Left renal pelvis (tissue), 4 donors: ENCODE data around the gene PSRC1. TPM values are rescaled to one million over a fixed set of nuclear protein-coding genes. Genes with fewer than 3 reads are reported as not detected.

Source experiments
- DNase-seq, 4 donors: peaks; one replicate each; pipeline ENCODE4 v3.0.0-alpha.2; 2013; ENCODE audit warnings: low read depth in 4 of 4, low spot score in 3 of 4
- polyA plus RNA-seq, 4 donors: library from polyadenylated mRNA; unstranded; fragments of 120-200 nt; gene quantifications; one replicate each; pipeline ENCODE4 v1.2.1, GENCODE V29; 2013; ENCODE audit not compliant: insufficient read length in 4 of 4

The PSRC1 gene
- polyA plus RNA-seq, 4 donors = 22.3 to 25.5 (median 24.4) TPM

DNA sequence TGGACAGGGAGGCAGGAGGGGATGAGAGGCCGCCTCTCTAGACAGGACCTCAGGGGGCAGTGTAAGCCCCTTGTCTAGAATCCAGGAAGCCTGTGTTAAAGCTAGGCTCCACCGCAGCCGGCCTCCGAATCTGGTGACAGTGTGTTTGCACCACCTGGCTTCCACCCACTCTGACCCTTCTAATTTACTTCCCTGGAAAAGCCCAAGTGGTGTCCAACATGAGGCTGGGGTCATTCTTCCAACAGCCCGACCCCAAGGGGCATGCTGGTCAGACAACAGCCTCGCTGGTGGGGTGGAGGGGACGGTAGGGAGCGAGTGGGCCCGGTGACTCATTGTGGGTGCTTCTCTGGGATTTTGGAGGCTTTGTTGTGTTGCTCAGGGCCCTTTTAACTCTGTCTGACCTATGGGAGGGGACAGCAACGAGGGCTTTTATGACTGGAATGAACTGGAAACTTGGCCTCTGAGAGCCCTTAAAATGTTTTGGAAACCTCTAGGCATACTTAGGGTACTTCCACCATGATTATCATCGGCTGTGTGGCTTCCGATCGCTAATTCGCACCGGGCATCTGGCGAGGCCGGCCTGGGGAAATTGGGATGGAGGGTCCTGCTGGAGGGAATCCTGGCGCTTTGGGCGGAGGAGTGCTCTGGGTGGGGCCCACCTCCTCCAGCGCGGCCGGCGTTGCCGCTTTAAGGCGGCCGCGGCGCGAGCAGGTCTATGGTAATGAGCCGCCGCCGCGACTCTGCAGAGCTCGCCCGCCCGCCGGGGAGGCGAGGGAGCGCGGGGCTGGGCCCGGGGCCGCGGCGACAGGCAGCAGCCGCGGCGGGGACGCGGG lies 33.9 kb downstream of the PSRC1 start, which contains the start of gene CELSR2:
Gene CELSR2, plus strand, starts transcription at position 743 of the 833 bp plus-strand sequence. CDS start 541 bp downstream, outside the sequence.
- no peak for DNase-seq

- no peak for DNase-seq
Observed at GRCh38 chr1:109248444-109248796, 34.5 kb downstream of the PSRC1 start.

DNA sequence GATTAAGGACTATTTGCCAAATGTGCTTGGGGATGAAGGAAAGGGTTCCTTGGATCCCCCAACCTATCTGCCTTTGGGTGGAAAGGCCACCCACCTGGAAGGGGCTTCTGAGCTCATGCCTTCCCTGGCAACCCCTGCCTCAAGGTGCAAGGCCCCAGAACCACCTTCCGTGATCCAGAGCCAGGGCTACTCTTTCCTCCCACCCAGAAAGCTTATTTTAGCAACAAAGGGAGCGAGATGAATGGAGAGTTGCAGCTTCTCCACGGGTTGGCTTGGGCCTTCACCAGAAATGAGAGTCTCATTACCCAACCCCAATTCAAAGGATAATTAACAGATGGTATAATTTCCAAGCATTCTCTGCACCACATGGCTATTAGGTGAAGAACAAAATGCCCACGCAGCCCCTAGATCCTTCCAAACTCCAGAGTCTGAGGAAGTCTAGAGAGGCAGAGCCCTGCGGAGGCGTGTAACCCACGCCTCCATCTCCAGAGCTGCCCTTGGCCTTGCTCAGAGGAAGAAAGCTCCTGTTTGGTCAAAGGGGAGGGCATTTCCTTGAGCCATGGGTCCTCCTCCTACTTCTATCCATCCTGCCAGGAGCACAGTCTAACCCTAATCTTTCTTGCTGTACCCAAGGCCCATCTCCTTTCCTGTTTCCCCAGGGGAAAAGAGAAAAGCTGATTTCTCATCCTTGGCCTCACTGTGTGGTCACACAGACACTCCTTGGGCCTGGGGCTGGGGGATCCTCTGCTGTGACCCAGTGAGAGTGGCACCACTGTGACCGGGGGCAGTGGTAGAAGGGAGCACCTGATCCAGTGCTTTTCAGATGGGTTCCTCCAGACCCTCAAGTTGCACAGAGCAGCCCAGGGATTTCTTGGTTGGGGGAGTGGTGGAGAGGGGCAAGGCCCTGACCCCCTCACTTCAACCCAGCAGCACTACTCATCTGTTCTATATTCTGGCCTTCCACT lies 35.3 kb downstream of the PSRC1 start:
- DNase-seq = no peak

DNA sequence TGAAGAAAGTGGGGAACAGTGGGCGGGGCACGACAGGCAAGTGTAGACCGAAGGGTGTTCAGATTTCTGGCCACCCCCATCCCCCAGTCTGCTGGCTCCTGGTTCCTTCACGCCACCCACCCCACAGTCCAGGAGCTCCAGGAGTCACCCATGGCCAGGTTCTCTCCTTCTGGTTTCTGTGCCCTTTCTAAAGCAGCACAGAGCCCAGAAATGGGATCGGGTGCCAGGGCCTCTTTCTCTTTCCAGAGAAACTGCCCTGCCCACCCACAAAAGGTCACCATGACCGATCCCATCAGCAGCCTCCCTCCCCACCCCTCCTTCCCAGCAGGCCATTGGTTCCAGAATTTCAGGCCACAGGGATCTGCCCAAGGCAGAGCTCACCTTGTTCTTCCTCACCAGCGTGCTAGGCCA lies 36.8 kb downstream of the PSRC1 start:
- DNase-seq = no peak

GRCh38 chr1:109243860-109244552 lies 38.9 kb downstream of the PSRC1 start:
- DNase-seq = no peak

GRCh38 chr1:109243221-109243620 lies 39.7 kb downstream of the PSRC1 start:
- no peak for DNase-seq

DNA sequence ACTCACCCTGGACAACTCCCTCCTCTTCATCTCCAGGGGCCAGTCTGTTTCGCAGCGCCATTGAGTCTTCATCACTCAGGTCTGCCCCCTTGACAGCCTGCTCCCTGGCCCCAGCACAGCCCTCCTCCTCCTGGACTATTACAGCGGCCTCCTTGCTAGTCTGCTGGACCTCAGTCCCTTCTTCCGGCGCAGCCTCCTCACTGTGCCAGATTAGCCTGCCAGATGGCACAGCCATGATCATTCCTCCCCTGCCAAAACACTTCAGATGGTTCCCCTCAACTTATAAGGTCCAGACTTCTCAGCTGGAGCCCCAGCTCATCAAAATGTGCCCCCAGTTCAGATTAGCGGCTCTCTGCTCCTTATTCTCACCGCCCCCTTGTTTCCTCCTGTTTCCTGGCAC lies 40.6 kb downstream of the PSRC1 start:
- no peak for DNase-seq

- no peak for DNase-seq
Observed at GRCh38 chr1:109241841-109242345, 41.1 kb downstream of the PSRC1 start.

- no peak for DNase-seq
Observed at GRCh38 chr1:109241344-109241743, 41.6 kb downstream of the PSRC1 start.

- DNase-seq = no peak
Observed at GRCh38 chr1:109240158-109241152, 42.5 kb downstream of the PSRC1 start.

GRCh38 chr1:109239409-109240068 lies 43.4 kb downstream of the PSRC1 start:
- DNase-seq = no peak

DNA sequence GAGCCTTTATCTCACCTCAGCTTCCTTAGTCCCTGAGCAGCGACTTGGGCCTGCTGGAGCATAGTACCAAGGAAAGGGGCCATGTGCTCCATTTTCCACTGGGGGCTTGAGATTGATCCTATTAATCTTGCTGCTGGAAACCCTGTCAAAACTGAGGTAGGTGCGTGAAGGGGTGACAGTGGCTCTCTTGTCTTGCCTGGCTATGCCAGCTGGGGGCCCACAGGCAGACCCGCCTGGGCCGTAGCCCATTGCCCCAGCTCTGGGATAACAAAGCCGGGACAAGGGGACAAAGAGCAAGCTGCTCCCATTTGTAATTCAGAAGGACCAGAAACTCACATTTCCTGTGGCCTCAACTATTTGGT lies 43.9 kb downstream of the PSRC1 start:
- no peak for DNase-seq

- no peak for DNase-seq
Observed at GRCh38 chr1:109238382-109238781, 44.6 kb downstream of the PSRC1 start.

GRCh38 chr1:109237512-109237911 lies 45.4 kb downstream of the PSRC1 start:
- no peak for DNase-seq

GRCh38 chr1:109235137-109235536 lies 47.8 kb downstream of the PSRC1 start:
- DNase-seq = no peak

DNA sequence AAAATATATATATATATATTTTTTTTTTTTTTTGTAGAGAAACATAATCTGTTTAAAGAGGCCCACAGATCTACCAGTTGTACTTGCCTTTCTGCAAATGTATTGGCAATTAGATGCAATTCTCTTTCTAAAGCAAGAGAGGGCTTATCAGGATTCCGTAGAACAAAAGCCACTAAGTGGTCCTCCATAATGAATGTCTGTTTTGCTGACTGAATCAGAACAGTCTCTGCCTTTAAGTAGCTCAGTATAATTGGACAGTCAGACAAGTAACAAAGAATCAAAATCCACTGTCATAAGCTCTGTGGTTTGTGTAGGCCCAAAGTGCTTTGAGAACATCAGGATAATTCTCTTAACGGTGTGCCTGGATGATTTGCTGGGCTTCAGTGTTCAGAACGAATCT lies 51.9 kb downstream of the PSRC1 start:
- DNase-seq = no peak
